ENCODE results near the gene ULK4.
"Not testable (repeated sequence)": the region's sequence is repeated elsewhere in the genome, so short reads cannot be mapped to it uniquely, and the experiment has no call there.

Gene ULK4

GRCh38 chr3:41498847-41499246 lies 463.1 kb downstream of the ULK4 start:
- DNase-seq (ENCODE audit: low read depth) = no peak

- no peak for DNase-seq (ENCODE audit: low read depth)
These were observed 471.5 kb downstream of the ULK4 start for GRCh38 chr3:41490360-41490759.

GRCh38 chr3:41489231-41489630 lies 472.7 kb downstream of the ULK4 start:
- no peak for DNase-seq (ENCODE audit: low read depth)

GRCh38 chr3:41488501-41488900 lies 473.4 kb downstream of the ULK4 start:
- DNase-seq (ENCODE audit: low read depth) = no peak

GRCh38 chr3:41485484-41485883 lies 476.4 kb downstream of the ULK4 start:
- DNase-seq (ENCODE audit: low read depth) = no peak

GRCh38 chr3:41482134-41482533 lies 479.8 kb downstream of the ULK4 start:
- DNase-seq (ENCODE audit: low read depth) = no peak

- no peak for DNase-seq (ENCODE audit: low read depth)
These were observed 483.6 kb downstream of the ULK4 start for GRCh38 chr3:41478278-41478677.

GRCh38 chr3:41477399-41478014 lies 484.4 kb downstream of the ULK4 start:
- no peak for DNase-seq (ENCODE audit: low read depth)

GRCh38 chr3:41469083-41469482 lies 492.8 kb downstream of the ULK4 start:
- no peak for DNase-seq (ENCODE audit: low read depth)

GRCh38 chr3:41467481-41467880 lies 494.4 kb downstream of the ULK4 start:
- DNase-seq (ENCODE audit: low read depth) = no peak

GRCh38 chr3:41464858-41465257 lies 497.0 kb downstream of the ULK4 start:
- no peak for DNase-seq (ENCODE audit: low read depth)

- DNase-seq (ENCODE audit: low read depth) = peak; percentile 16
These were observed 497.5 kb downstream of the ULK4 start for GRCh38 chr3:41464401-41464800.

- no peak for DNase-seq (ENCODE audit: low read depth)
These were observed 499.7 kb downstream of the ULK4 start for GRCh38 chr3:41462103-41462691.

GRCh38 chr3:41460736-41461135 lies 501.2 kb downstream of the ULK4 start:
- no peak for DNase-seq (ENCODE audit: low read depth)

GRCh38 chr3:41457176-41457575 lies 504.7 kb downstream of the ULK4 start:
- DNase-seq (ENCODE audit: low read depth) = no peak

GRCh38 chr3:41456162-41456561 lies 505.7 kb downstream of the ULK4 start:
- no peak for DNase-seq (ENCODE audit: low read depth)

GRCh38 chr3:41453618-41454017 lies 508.3 kb downstream of the ULK4 start:
- DNase-seq (ENCODE audit: low read depth) = not testable (repeated sequence)

GRCh38 chr3:41450416-41451231 lies 511.3 kb downstream of the ULK4 start:
- DNase-seq (ENCODE audit: low read depth) = peak; percentile 5

- DNase-seq (ENCODE audit: low read depth) = no peak
These were observed 513.5 kb downstream of the ULK4 start for GRCh38 chr3:41448396-41448795.

- DNase-seq (ENCODE audit: low read depth) = no peak
These were observed 514.2 kb downstream of the ULK4 start for GRCh38 chr3:41447701-41448100.

GRCh38 chr3:41446316-41446715 lies 515.6 kb downstream of the ULK4 start:
- DNase-seq (ENCODE audit: low read depth) = not testable (repeated sequence)

GRCh38 chr3:41441568-41441967 lies 520.3 kb downstream of the ULK4 start:
- no peak for DNase-seq (ENCODE audit: low read depth)

- DNase-seq (ENCODE audit: low read depth) = no peak
These were observed 520.8 kb downstream of the ULK4 start for GRCh38 chr3:41441139-41441538.
